Trophoblast cell (in vitro differentiated cells and primary cell): ENCODE measurements around the gene GGT7.

Experiments
- DNase-seq, 2 donors: peaks; one replicate each; pipeline ENCODE4 v3.0.0-alpha.2; 2016
- H2AFZ ChIP-seq: 2 replicates; pipeline ENCODE4 v1.6.1; 2013; ENCODE audit warnings: low read length, moderate library complexity, mild to moderate bottlenecking; ENCODE audit not compliant: insufficient read depth, poor library complexity
- H2AK5ac ChIP-seq: 2 replicates; pipeline ENCODE4 v1.6.1; 2013; ENCODE audit warnings: mild to moderate bottlenecking, low read length
- H2BK120ac ChIP-seq: 2 replicates; pipeline ENCODE4 v1.6.1; 2013; ENCODE audit warnings: low read length, mild to moderate bottlenecking, moderate library complexity; ENCODE audit not compliant: insufficient read depth, poor library complexity
- H2BK12ac ChIP-seq: 2 replicates; pipeline ENCODE4 v1.6.1; 2013; ENCODE audit warnings: mild to moderate bottlenecking, low read length, moderate library complexity
- H2BK5ac ChIP-seq: 2 replicates; pipeline ENCODE4 v1.6.1; 2013; ENCODE audit warnings: low read length, low read depth, moderate library complexity, mild to moderate bottlenecking; ENCODE audit not compliant: poor library complexity
- H3K14ac ChIP-seq: 2 replicates; pipeline ENCODE4 v1.6.1; 2013; ENCODE audit warnings: mild to moderate bottlenecking, low read length
- H3K18ac ChIP-seq: 2 replicates; pipeline ENCODE4 v1.6.1; 2013; ENCODE audit warnings: mild to moderate bottlenecking, low read length
- H3K23ac ChIP-seq: 2 replicates; pipeline ENCODE4 v1.6.1; 2013; ENCODE audit warnings: low read length
- H3K27ac ChIP-seq: 2 replicates; pipeline ENCODE4 v1.5.1; 2013; ENCODE audit warnings: low read depth, mild to moderate bottlenecking, inconsistent platforms, low read length, moderate library complexity
- H3K27me3 ChIP-seq: 2 replicates; pipeline ENCODE4 v1.6.1; 2013; ENCODE audit warnings: inconsistent platforms, mild to moderate bottlenecking, low read length, moderate library complexity; ENCODE audit not compliant: insufficient read depth
- H3K36me3 ChIP-seq, 2 experiments: 1 replicate in 1 of 2; 2 replicates in 1 of 2; pipeline ENCODE4 v1.6.1; 2013; ENCODE audit warnings: low read length in 2 of 2, mild to moderate bottlenecking in 2 of 2, moderate library complexity in 1 of 2; ENCODE audit not compliant: insufficient read depth in 2 of 2, control insufficient read depth in 1 of 2
- H3K4ac ChIP-seq: 2 replicates; pipeline ENCODE4 v1.6.1; 2013; ENCODE audit warnings: low read depth, mild to moderate bottlenecking, low read length, moderate library complexity
- H3K4me1 ChIP-seq, 2 experiments: 1 replicate in 1 of 2; 2 replicates in 1 of 2; pipeline ENCODE4 v1.6.1; 2013; ENCODE audit warnings: low read length in 2 of 2, mild to moderate bottlenecking in 2 of 2, moderate library complexity in 1 of 2; ENCODE audit not compliant: insufficient read depth in 2 of 2, control insufficient read depth in 1 of 2
- H3K4me2 ChIP-seq: 2 replicates; pipeline ENCODE4 v1.6.1; 2013; ENCODE audit warnings: inconsistent platforms, mild to moderate bottlenecking, low read length, moderate library complexity
- H3K4me3 ChIP-seq: 2 replicates; pipeline ENCODE4 v1.5.1; 2013; ENCODE audit warnings: mild to moderate bottlenecking, low read depth, low read length, inconsistent platforms
- H3K79me1 ChIP-seq: one replicate; pipeline ENCODE4 v1.6.1; 2013; ENCODE audit warnings: low read length
- H3K79me2 ChIP-seq: 2 replicates; pipeline ENCODE4 v1.6.1; 2013; ENCODE audit warnings: low read length, mild to moderate bottlenecking; ENCODE audit not compliant: control insufficient read depth, insufficient read depth, poor library complexity
- H3K9ac ChIP-seq: 2 replicates; pipeline ENCODE4 v1.6.1; 2013; ENCODE audit warnings: mild to moderate bottlenecking, low read length
- H3K9me3 ChIP-seq: 2 replicates; pipeline ENCODE4 v1.6.1; 2013; ENCODE audit warnings: low read depth, mild to moderate bottlenecking, control low read depth, inconsistent platforms, low read length; ENCODE audit not compliant: insufficient read depth
- H4K12ac ChIP-seq: 2 replicates; pipeline ENCODE4 v1.6.1; 2013; ENCODE audit warnings: low read depth, mild to moderate bottlenecking, low read length, moderate library complexity
- H4K8ac ChIP-seq: 2 replicates; pipeline ENCODE4 v1.6.1; 2013; ENCODE audit warnings: low read depth, mild to moderate bottlenecking, low read length, moderate library complexity
- H4K91ac ChIP-seq: one replicate; pipeline ENCODE4 v1.6.1; 2013; ENCODE audit warnings: low read depth, mild to moderate bottlenecking, low read length, moderate library complexity
- WGBS: extraction: QIAGEN DNeasy Blood & Tissue Kit; methylation state at CpG from one replicate; pipeline ENCODE4 v1.1.7; 2013; ENCODE audit warnings: missing lambda C conversion rate; ENCODE audit not compliant: insufficient read length, insufficient coverage; ENCODE audit errors: extremely low coverage; 5-methylcytosine and 5-hydroxymethylcytosine counted together

The GGT7 gene

DNA sequence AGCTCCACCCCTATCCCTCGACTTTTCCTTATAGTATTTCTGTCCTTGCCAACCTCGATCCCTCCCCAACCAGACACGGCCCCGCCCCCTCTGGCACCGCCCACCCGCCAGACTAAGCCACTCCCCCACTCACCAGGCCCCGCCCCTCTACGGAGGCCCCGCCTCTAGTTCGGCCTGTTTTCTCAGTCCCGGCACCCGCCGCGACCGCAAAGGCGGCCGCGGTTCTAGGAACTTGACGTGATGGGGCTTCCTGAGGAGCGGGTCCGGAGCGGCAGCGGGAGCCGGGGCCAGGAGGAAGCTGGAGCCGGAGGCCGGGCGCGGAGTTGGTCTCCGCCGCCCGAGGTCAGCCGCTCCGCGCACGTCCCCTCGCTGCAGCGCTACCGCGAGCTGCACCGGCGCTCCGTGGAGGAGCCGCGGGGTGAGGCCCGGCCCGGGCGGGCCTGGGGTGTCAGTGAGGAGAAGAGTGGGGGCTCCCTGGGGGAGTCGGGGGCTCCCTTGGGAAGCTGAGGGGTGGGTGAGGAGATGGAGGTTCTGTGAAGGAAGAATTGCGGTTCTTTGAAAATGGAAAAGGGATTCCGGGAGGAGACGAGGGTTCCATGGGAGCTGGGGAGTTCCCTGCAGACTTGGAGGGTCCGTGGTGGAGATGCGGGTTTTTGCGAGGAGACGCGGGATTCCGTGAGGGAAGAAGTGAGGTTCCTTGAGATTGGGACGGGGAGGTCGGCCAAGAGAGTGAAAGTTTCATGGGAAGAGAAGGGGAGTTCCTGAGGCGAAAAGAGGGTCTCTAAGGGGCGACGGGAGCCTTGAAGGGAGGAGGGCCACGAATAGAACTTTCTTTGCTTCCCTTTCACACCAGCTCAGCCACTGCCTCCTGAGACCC, 4.0 kb upstream of the GGT7 start, which contains the start of gene ACSS2:
TSS of gene ACSS2 (plus strand) at position 207 of the 877 bp plus-strand sequence. CDS start at position 241, 34 bp downstream.
- Histone ChIP-seq H2AFZ (peak within 1 kb of the TSS; percentile 73), H4K91ac (peak within 1 kb of the TSS; percentile 81), H3K79me1 (peaks cover 8% of the 10 kb centered on the region), H3K27me3 (no peaks in the 10 kb centered on the region), H4K12ac (peak within 1 kb of the TSS; percentile 35), H3K79me2 (peaks cover 9% of the 10 kb centered on the region), H2BK12ac (no peak within 1 kb of the TSS), H4K8ac (peak within 1 kb of the TSS; percentile 70), H3K23ac (no peak within 1 kb of the TSS), H3K18ac (peak within 1 kb of the TSS; percentile 42), H2BK5ac (peak within 1 kb of the TSS; percentile 70), H3K4me2 (peak within 1 kb of the TSS; percentile 81), H3K4ac (peak within 1 kb of the TSS; percentile 48), H3K9me3 (no peaks in the 10 kb centered on the region), H3K27ac (peak within 1 kb of the TSS; percentile 82), H2AK5ac (no peak within 1 kb of the TSS), H3K4me3 (peak within 1 kb of the TSS; percentile 83), H3K36me3 (no peaks in the 10 kb centered on the region), H3K4me1 (peaks cover 4 to 18% of the 10 kb centered on the region in 2 experiments), H2BK120ac (peak within 1 kb of the TSS; percentile 64), H3K14ac (peak within 1 kb of the TSS; percentile 73), H3K9ac (peak within 1 kb of the TSS; percentile 73)
- DNase-seq, result peak in 1 of 2 donors; percentile 94
- no CpG with 5 or more reads among the region's 63 CpGs for WGBS

DNA sequence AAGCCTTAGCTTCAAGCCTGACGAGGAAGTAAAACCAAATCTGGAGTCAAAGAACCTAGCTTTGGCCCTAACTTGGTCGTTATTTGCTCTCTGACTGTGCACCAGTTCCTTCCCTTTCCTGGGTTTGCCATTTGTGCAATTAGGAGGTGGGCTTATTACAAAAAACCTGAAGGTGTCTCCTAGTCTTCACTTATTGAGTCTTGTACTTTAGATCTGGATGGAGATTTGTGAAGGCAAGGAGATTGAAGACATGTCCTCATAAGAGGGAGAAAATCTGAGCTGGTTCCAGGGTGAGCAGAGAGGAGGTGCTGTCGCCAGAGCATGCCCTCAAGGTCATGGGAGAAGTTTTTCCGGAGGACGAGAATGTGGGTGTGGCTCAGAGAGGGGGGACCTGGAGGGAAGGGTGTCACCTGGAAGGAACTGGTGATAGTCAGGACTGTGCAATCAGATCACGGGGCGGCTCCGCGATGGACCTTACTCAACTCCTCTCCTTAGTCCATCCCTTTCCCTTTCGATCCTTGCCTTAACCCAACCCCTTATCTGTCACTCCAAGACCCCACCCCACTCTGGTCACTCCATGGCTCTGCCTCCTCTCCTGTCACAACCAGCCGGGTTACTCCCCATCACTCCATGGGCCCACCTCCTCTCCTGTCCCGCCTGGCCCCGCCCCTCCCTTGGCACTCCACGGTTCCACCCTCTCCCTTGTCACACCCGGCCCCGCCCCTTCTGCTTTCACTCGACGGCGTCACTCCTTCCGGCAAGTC, 3.2 kb upstream of the GGT7 start:
- Histone ChIP-seq H3K23ac (no peak overlapping the region), H3K9me3 (no peaks in the 10 kb centered on the region), H3K27ac (peak overlapping the region; percentile 82), H4K91ac (peak overlapping the region; percentile 75), H2AK5ac (no peak overlapping the region), H4K8ac (peak overlapping the region; percentile 58), H3K4me2 (peak overlapping the region; percentile 81), H3K4ac (no peak overlapping the region), H3K4me3 (peak overlapping the region; percentile 32), H3K79me1 (peaks cover 8% of the 10 kb centered on the region), H3K14ac (no peak overlapping the region), H3K27me3 (no peaks in the 10 kb centered on the region), H3K79me2 (peaks cover 9% of the 10 kb centered on the region), H2AFZ (peak overlapping the region; percentile 3), H3K9ac (no peak overlapping the region), H4K12ac (no peak overlapping the region), H2BK5ac (peak overlapping the region; percentile 70), H2BK12ac (no peak overlapping the region), H2BK120ac (no peak overlapping the region), H3K18ac (no peak overlapping the region), H3K4me1 (peaks cover 4 to 20% of the 10 kb centered on the region in 2 experiments), H3K36me3 (no peaks in the 10 kb centered on the region)
- WGBS, result no CpG with 5 or more reads among the region's 20 CpGs
- DNase-seq, result peak in 1 of 2 donors; percentile 95

DNA sequence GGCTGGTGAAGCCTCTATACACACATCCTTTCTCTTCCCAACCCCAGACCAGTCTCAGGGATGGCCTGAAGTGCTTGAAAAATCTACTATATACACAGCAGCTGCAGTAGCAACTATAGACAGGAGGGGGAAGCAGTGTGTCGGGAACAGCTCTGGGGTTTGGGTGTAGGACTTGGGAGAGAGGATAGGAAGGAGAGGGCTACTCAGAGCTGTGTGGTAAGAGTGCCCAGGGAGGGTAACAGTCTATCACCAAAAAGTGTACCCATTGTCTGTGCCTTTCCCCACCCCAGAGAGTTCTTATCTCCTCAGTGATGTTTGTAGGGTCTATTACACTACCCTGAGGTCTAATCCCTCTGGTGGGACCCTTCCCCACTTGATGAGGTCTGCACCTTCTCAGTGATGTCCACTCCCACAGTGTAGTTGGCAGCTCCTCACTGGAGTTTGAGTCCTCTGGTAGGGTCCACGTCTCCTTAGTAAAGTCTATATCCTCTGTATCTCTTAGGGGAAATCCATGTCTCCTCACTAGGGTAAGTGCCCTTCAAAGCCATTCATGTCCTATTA, 1.5 kb upstream of the GGT7 start:
- Histone ChIP-seq H2AFZ (no peak overlapping the region), H4K91ac (peak overlapping the region; percentile 41), H2BK5ac (no peak overlapping the region), H3K9ac (no peak overlapping the region), H3K14ac (no peak overlapping the region), H3K4me3 (no peak overlapping the region), H3K27ac (no peak overlapping the region), H3K4me2 (no peak overlapping the region), H4K8ac (no peak overlapping the region), H3K79me1 (peaks cover 8% of the 10 kb centered on the region), H3K4ac (no peak overlapping the region), H2BK120ac (peak overlapping the region; percentile 44), H2AK5ac (no peak overlapping the region), H3K27me3 (no peaks in the 10 kb centered on the region), H3K23ac (no peak overlapping the region), H3K4me1 (peaks cover 4 to 20% of the 10 kb centered on the region in 2 experiments), H3K18ac (no peak overlapping the region), H3K9me3 (no peaks in the 10 kb centered on the region), H3K36me3 (no peaks in the 10 kb centered on the region), H4K12ac (no peak overlapping the region), H3K79me2 (peaks cover 9% of the 10 kb centered on the region), H2BK12ac (peak overlapping the region; percentile 93)
- DNase-seq, result peak; percentile 84 to 91
- no CpG with 5 or more reads among the region's 2 CpGs for WGBS

DNA sequence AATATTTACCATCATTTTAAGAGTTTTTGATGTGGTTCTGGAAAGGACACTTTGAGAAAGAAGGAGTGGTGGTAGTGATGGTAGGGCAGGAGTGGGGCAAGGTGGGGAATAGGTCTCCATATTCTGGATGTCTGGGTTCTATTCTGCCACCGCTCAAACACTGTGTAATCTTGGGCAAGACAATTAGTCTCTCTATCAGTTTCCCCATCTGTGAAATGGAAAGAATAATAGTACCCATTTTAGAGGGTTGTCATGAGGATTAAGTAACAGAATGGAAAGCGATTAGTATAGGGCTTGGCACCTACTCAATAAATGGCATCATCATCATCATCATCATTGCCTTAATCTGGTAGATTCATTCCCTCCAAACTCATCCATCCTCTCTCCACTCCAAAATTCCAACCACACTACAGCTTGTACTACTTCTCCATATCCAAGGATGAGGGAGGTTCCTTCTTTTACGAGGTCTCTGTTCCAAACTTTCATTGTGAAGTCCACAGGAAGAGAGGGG, 982 bp upstream of the GGT7 start:
- H3K4me3 ChIP-seq, result no peak overlapping the region
- H3K27ac ChIP-seq, result no peak overlapping the region
- H3K27me3 ChIP-seq, result no peaks in the 10 kb centered on the region
- no peak overlapping the region for H2AK5ac ChIP-seq
- no peak overlapping the region for H2BK5ac ChIP-seq
- no peak overlapping the region for H4K8ac ChIP-seq
- no peak overlapping the region for H3K18ac ChIP-seq
- WGBS, result no CpG with 5 or more reads among the region's 3 CpGs
- no peak overlapping the region for H4K12ac ChIP-seq
- peaks cover 9% of the 10 kb centered on the region for H3K79me2 ChIP-seq
- no peak for DNase-seq
- no peak overlapping the region for H3K9ac ChIP-seq
- no peak overlapping the region for H3K23ac ChIP-seq
- H3K14ac ChIP-seq, result no peak overlapping the region
- no peaks in the 10 kb centered on the region for H3K9me3 ChIP-seq
- no peak overlapping the region for H2BK12ac ChIP-seq
- H2BK120ac ChIP-seq, result no peak overlapping the region
- peaks cover 8% of the 10 kb centered on the region for H3K79me1 ChIP-seq
- H3K4me1 ChIP-seq, result peaks cover 4 to 20% of the 10 kb centered on the region in 2 experiments
- H3K4ac ChIP-seq, result no peak overlapping the region
- H2AFZ ChIP-seq, result no peak overlapping the region
- no peak overlapping the region for H3K4me2 ChIP-seq
- H3K36me3 ChIP-seq, result no peaks in the 10 kb centered on the region
- H4K91ac ChIP-seq, result no peak overlapping the region
